IMR-90 (cell line): ENCODE results near the gene CTDP1.

Experiments
- CEBPB ChIP-seq: IDR thresholded peaks from 2 replicates; pipeline ENCODE4 v1.6.1; 2012; ENCODE audit warnings: low read depth, low read length, improper control_type of control experiment
- MXI1 ChIP-seq: IDR thresholded peaks from 2 replicates; pipeline ENCODE4 v1.6.1; 2012; ENCODE audit warnings: low read depth, mild to moderate bottlenecking, low read length, moderate library complexity, borderline replicate concordance
- POLR2A ChIP-seq: IDR thresholded peaks from 2 replicates; pipeline ENCODE4 v1.6.1; 2012; ENCODE audit warnings: mild to moderate bottlenecking, low read depth, low read length
- RAD21 ChIP-seq: IDR thresholded peaks from 2 replicates; pipeline ENCODE4 v1.6.1; 2012; ENCODE audit warnings: low read length, improper control_type of control experiment
- RCOR1 ChIP-seq: IDR thresholded peaks from 2 replicates; pipeline ENCODE4 v1.6.1; 2012; ENCODE audit warnings: mild to moderate bottlenecking, low read length, improper control_type of control experiment; ENCODE audit not compliant: insufficient replicate concordance
- TF ChIP-seq, protein P1 (sequence below): conservative IDR thresholded peaks from 2 replicates; pipeline ENCODE4 v1.5.1; 2012; ENCODE audit warnings: mild to moderate bottlenecking, low read depth, low read length, improper control_type of control experiment
- TF ChIP-seq, protein P2 (sequence below): fragments of 150-350 bp; IDR thresholded peaks from 2 replicates; pipeline ENCODE4 v1.6.1; 2017; ENCODE audit warnings: mild to moderate bottlenecking, antibody characterized with exemption, low read length, low read depth

DNA sequence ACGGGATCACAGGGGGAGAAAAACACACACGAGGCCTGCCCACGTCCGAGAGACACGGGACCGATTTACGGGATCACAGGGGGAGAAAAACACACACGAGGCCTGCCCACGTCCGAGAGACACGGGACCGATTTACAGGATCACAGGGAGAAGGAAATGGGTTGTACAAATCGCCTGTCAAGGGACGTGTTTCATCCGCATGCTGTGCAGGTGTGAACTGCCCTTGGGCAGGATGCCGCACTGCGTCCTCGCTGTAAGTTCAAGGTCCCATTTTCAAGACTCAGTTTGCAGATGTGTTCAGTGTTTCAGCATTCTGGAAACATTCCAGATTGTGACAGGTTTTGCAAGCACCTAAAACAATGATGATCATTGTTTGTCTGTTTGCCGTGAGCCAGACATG is 115.8 kb downstream of the CTDP1 start:
- TF ChIP-seq, protein P1, sequence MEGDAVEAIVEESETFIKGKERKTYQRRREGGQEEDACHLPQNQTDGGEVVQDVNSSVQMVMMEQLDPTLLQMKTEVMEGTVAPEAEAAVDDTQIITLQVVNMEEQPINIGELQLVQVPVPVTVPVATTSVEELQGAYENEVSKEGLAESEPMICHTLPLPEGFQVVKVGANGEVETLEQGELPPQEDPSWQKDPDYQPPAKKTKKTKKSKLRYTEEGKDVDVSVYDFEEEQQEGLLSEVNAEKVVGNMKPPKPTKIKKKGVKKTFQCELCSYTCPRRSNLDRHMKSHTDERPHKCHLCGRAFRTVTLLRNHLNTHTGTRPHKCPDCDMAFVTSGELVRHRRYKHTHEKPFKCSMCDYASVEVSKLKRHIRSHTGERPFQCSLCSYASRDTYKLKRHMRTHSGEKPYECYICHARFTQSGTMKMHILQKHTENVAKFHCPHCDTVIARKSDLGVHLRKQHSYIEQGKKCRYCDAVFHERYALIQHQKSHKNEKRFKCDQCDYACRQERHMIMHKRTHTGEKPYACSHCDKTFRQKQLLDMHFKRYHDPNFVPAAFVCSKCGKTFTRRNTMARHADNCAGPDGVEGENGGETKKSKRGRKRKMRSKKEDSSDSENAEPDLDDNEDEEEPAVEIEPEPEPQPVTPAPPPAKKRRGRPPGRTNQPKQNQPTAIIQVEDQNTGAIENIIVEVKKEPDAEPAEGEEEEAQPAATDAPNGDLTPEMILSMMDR: no peak
- no peak for TF ChIP-seq CEBPB
- TF ChIP-seq MXI1: no peak
- TF ChIP-seq RAD21: no peak
- TF ChIP-seq POLR2A: no peak
- TF ChIP-seq, protein P2, sequence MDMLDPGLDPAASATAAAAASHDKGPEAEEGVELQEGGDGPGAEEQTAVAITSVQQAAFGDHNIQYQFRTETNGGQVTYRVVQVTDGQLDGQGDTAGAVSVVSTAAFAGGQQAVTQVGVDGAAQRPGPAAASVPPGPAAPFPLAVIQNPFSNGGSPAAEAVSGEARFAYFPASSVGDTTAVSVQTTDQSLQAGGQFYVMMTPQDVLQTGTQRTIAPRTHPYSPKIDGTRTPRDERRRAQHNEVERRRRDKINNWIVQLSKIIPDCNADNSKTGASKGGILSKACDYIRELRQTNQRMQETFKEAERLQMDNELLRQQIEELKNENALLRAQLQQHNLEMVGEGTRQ: no peak
- no peak for TF ChIP-seq RCOR1
